Endothelial cell of umbilical vein (primary cell): ENCODE results near the gene NPHP3.

Experiments
- CTCF ChIP-seq, 2 donors: IDR thresholded peaks; 1 replicate in 1 of 2; 2 replicates in 1 of 2; pipeline ENCODE4 v1.5.1; 2011; ENCODE audit warnings: low read length in 2 of 2, mild to moderate bottlenecking in 2 of 2, moderate library complexity in 2 of 2, control low read depth in 1 of 2, inconsistent platforms in 1 of 2, low read depth in 1 of 2; ENCODE audit not compliant: insufficient read depth in 1 of 2; ENCODE audit errors: extremely low read depth in 1 of 2
- EZH2 ChIP-seq: IDR thresholded peaks from 2 replicates; pipeline ENCODE4 v1.6.1; 2012; ENCODE audit warnings: borderline replicate concordance, low read depth, mild to moderate bottlenecking, moderate library complexity, low read length, inconsistent platforms; ENCODE audit not compliant: severe bottlenecking
- POLR2A ChIP-seq: IDR thresholded peaks from 2 replicates; pipeline ENCODE4 v1.6.1; 2012; ENCODE audit warnings: low read depth, mild to moderate bottlenecking, control low read depth, low read length
- POLR2AphosphoS5 ChIP-seq: IDR thresholded peaks from 2 replicates; pipeline ENCODE4 v1.6.1; 2012; ENCODE audit warnings: low read depth, mild to moderate bottlenecking, control low read depth, low read length, moderate library complexity; ENCODE audit not compliant: insufficient read depth
- TF ChIP-seq, protein P1 (sequence below): IDR thresholded peaks from 2 replicates; pipeline ENCODE4 v1.6.1; 2011; ENCODE audit not compliant: insufficient read depth, insufficient read length

DNA sequence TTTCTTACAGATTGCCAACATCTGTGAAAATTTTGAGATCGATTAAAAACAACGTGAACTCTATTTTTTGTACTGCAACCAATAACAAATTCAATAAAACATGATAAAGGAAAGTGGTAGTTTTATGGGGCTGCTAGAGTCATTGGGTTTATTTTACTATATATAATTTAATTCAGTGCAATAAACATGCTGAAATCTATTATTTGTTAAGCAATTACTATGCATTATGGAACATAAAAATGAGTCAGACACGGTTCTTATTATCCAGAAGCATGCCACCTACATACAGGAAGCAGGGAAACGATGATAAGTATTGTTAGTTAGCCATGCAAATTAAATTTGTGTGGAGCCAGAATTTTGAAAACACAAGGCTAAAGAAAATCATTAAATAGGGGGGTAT, 27.2 kb downstream of the NPHP3 start:
- no peak for TF ChIP-seq CTCF (IDR thresholded peaks at IDR 0.05; ENCODE audit: extremely low read depth in 1 of 2, insufficient read depth in 1 of 2, low read depth in 1 of 2, low read length in 2 of 2)
- TF ChIP-seq EZH2: no peak
- no peak for TF ChIP-seq POLR2AphosphoS5
- no peak for TF ChIP-seq POLR2A
- TF ChIP-seq, protein P1, sequence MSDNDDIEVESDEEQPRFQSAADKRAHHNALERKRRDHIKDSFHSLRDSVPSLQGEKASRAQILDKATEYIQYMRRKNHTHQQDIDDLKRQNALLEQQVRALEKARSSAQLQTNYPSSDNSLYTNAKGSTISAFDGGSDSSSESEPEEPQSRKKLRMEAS: no peak
